Measurements from ENCODE around the gene KDM7A. TPM values are rescaled to one million over a fixed set of nuclear protein-coding genes. Genes with fewer than 3 reads are reported as not detected.

Gene KDM7A
- polyA plus RNA-seq, 2 donors: 4.0 to 6.6 TPM

GRCh38 chr7:140215281-140215680 lies 38.5 kb upstream of the KDM7A start:
- Histone ChIP-seq H3K4me1 (ENCODE audit: control insufficient read depth in 2 of 2, insufficient read depth in 2 of 2, low read length in 1 of 2) (peaks cover 0 to 11% of the 10 kb centered on the region in 2 donors), H3K4me3 (ENCODE audit: low read depth in 1 of 2, low read length in 2 of 2) (no peak overlapping the region), H3K27ac (ENCODE audit: low read depth in 2 of 2, low read length in 1 of 2) (no peak overlapping the region), H3K9me3 (ENCODE audit: control insufficient read depth in 2 of 2, insufficient read depth in 1 of 2, low read depth in 1 of 2, low read length in 1 of 2) (no peaks in the 10 kb centered on the region), H3K27me3 (ENCODE audit: control insufficient read depth in 1 of 2, insufficient read depth in 2 of 2, low read length in 2 of 2) (no peaks in the 10 kb centered on the region), H3K36me3 (ENCODE audit: control insufficient read depth in 2 of 2, insufficient read depth in 2 of 2, low read length in 1 of 2) (no peaks in the 10 kb centered on the region)
- 80 to 89% methylated on average over 3 of the region's 3 CpGs for WGBS, 2 donors

- Histone ChIP-seq H3K4me1 (ENCODE audit: control insufficient read depth in 2 of 2, insufficient read depth in 2 of 2, low read length in 1 of 2) (peaks cover 0 to 15% of the 10 kb centered on the region in 2 donors), H3K27ac (ENCODE audit: low read depth in 2 of 2, low read length in 1 of 2) (peak overlapping the region; percentile 65 to 88), H3K36me3 (ENCODE audit: control insufficient read depth in 2 of 2, insufficient read depth in 2 of 2, low read length in 1 of 2) (no peaks in the 10 kb centered on the region), H3K4me3 (ENCODE audit: low read depth in 1 of 2, low read length in 2 of 2) (no peak overlapping the region), H3K27me3 (ENCODE audit: control insufficient read depth in 1 of 2, insufficient read depth in 2 of 2, low read length in 2 of 2) (no peaks in the 10 kb centered on the region), H3K9me3 (ENCODE audit: control insufficient read depth in 2 of 2, insufficient read depth in 1 of 2, low read depth in 1 of 2, low read length in 1 of 2) (no peaks in the 10 kb centered on the region)
- 41 to 42% methylated on average over 3 of the region's 3 CpGs for WGBS, 2 donors
Measured at GRCh38 chr7:140214075-140214684, 37.4 kb upstream of the KDM7A start.

- no peaks in the 10 kb centered on the region for H3K9me3 ChIP-seq (ENCODE audit: control insufficient read depth in 2 of 2, insufficient read depth in 1 of 2, low read depth in 1 of 2, low read length in 1 of 2)
- no peaks in the 10 kb centered on the region for H3K27me3 ChIP-seq (ENCODE audit: control insufficient read depth in 1 of 2, insufficient read depth in 2 of 2, low read length in 2 of 2)
- H3K27ac ChIP-seq (ENCODE audit: low read depth in 2 of 2, low read length in 1 of 2): peak overlapping the region; percentile 65 to 88
- H3K4me1 ChIP-seq (ENCODE audit: control insufficient read depth in 2 of 2, insufficient read depth in 2 of 2, low read length in 1 of 2): peaks cover 0 to 15% of the 10 kb centered on the region in 2 donors
- H3K36me3 ChIP-seq (ENCODE audit: control insufficient read depth in 2 of 2, insufficient read depth in 2 of 2, low read length in 1 of 2): no peaks in the 10 kb centered on the region
- H3K4me3 ChIP-seq (ENCODE audit: low read depth in 1 of 2, low read length in 2 of 2): no peak overlapping the region
- 70 to 77% methylated on average over 3 of the region's 3 CpGs for WGBS, 2 donors
Measured at GRCh38 chr7:140213684-140214074, 36.9 kb upstream of the KDM7A start.

DNA sequence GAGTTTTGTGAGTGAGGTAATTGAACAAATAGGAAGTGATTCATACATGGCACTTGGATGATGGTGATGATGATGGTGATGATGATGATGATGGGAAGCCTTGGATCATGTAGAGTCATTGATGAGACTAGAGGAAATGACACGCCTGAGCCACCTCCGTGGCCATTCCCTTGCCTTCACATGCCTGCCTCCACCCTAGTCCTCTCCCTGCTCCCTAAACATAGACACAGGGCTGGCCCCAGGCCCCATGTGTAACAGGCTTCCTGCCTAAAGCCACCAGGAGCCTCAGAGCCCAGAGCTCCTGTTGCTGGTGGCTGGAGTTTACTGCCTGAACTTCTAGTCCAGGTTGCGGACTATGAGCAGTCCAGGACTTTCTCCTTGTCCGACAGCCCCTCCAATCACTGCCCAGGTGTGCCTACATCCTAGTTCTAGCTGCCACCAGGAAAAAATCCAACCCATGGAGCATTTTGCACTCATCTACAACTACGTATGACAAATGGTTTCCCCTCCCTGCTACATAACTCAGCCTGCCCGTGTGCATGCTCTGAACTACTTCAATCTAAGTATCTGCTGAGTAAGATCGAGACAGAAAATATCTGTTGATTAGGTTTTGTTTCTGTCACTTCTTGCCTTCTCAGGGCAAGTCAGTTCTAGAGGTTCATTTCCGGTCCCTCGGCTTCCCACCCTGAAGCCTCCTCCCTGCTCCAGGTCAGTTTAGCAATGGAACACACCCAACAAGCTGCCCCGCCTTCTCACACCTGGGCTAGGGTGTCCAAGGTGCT lies 35.5 kb upstream of the KDM7A start:
- peaks cover 0 to 15% of the 10 kb centered on the region in 2 donors for H3K4me1 ChIP-seq (ENCODE audit: control insufficient read depth in 2 of 2, insufficient read depth in 2 of 2, low read length in 1 of 2)
- peak overlapping the region; percentile 76 to 84 for H3K27ac ChIP-seq (ENCODE audit: low read depth in 2 of 2, low read length in 1 of 2)
- H3K27me3 ChIP-seq (ENCODE audit: control insufficient read depth in 1 of 2, insufficient read depth in 2 of 2, low read length in 2 of 2): no peaks in the 10 kb centered on the region
- H3K9me3 ChIP-seq (ENCODE audit: control insufficient read depth in 2 of 2, insufficient read depth in 1 of 2, low read depth in 1 of 2, low read length in 1 of 2): no peaks in the 10 kb centered on the region
- H3K36me3 ChIP-seq (ENCODE audit: control insufficient read depth in 2 of 2, insufficient read depth in 2 of 2, low read length in 1 of 2): no peaks in the 10 kb centered on the region
- WGBS, 2 donors: 51 to 57% methylated on average over 10 of the region's 10 CpGs
- H3K4me3 ChIP-seq (ENCODE audit: low read depth in 1 of 2, low read length in 2 of 2): no peak overlapping the region

- Histone ChIP-seq H3K36me3 (ENCODE audit: control insufficient read depth in 2 of 2, insufficient read depth in 2 of 2, low read length in 1 of 2) (no peaks in the 10 kb centered on the region), H3K9me3 (ENCODE audit: control insufficient read depth in 2 of 2, insufficient read depth in 1 of 2, low read depth in 1 of 2, low read length in 1 of 2) (no peaks in the 10 kb centered on the region), H3K4me1 (ENCODE audit: control insufficient read depth in 2 of 2, insufficient read depth in 2 of 2, low read length in 1 of 2) (peaks cover 0 to 15% of the 10 kb centered on the region in 2 donors), H3K4me3 (ENCODE audit: low read depth in 1 of 2, low read length in 2 of 2) (no peak overlapping the region), H3K27me3 (ENCODE audit: control insufficient read depth in 1 of 2, insufficient read depth in 2 of 2, low read length in 2 of 2) (no peaks in the 10 kb centered on the region), H3K27ac (ENCODE audit: low read depth in 2 of 2, low read length in 1 of 2) (no peak overlapping the region)
- 92 to 94% methylated on average over 4 of the region's 4 CpGs for WGBS, 2 donors
Measured at GRCh38 chr7:140211698-140212097, 34.9 kb upstream of the KDM7A start.

- Histone ChIP-seq H3K4me3 (ENCODE audit: low read depth in 1 of 2, low read length in 2 of 2) (no peak overlapping the region), H3K36me3 (ENCODE audit: control insufficient read depth in 2 of 2, insufficient read depth in 2 of 2, low read length in 1 of 2) (no peaks in the 10 kb centered on the region), H3K27ac (ENCODE audit: low read depth in 2 of 2, low read length in 1 of 2) (no peak overlapping the region), H3K4me1 (ENCODE audit: control insufficient read depth in 2 of 2, insufficient read depth in 2 of 2, low read length in 1 of 2) (peaks cover 0 to 15% of the 10 kb centered on the region in 2 donors), H3K27me3 (ENCODE audit: control insufficient read depth in 1 of 2, insufficient read depth in 2 of 2, low read length in 2 of 2) (no peaks in the 10 kb centered on the region), H3K9me3 (ENCODE audit: control insufficient read depth in 2 of 2, insufficient read depth in 1 of 2, low read depth in 1 of 2, low read length in 1 of 2) (no peaks in the 10 kb centered on the region)
- 80 to 83% methylated on average over 17 of the region's 17 CpGs for WGBS, 2 donors
Measured at GRCh38 chr7:140209866-140210609, 33.3 kb upstream of the KDM7A start.

DNA sequence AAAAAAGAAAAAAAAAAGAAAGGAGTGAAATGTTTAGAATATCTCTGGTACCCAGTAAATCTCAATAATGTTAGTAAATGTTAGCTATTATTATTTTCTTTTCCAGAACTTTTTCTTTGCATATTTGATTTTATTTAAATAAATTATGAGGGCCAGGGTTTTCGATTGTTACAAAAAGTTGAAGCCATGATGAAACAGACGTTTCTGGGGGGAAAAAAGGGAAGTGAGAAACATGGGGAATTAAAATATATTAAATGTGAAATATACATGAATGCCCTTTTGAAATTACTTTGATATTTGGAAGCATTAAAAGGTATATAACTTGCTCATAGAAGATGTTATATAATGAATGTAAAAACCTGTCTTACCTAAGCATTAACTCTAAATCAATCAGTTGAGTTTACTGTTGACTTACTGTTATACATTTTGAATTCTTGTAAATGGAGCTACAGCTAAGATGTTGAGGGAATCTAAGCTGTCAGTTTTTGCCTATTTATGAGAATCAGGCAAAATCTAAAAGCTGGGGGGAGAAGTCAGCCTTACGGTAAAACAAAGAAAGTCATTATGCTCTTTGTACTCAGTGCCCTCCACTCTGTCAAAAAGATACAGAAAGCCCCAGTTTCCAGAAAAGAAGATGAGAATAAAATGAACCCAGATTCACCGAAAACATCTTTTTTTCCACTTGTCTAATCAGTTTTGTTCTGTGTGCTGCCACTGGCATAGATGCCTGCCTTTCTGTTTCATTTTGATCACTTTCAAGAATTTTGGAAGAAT lies 30.0 kb upstream of the KDM7A start:
- 78 to 83% methylated on average over 4 of the region's 4 CpGs for WGBS, 2 donors
- Histone ChIP-seq H3K9me3 (ENCODE audit: control insufficient read depth in 2 of 2, insufficient read depth in 1 of 2, low read depth in 1 of 2, low read length in 1 of 2) (no peaks in the 10 kb centered on the region), H3K4me1 (ENCODE audit: control insufficient read depth in 2 of 2, insufficient read depth in 2 of 2, low read length in 1 of 2) (peaks cover 0 to 4% of the 10 kb centered on the region in 2 donors), H3K4me3 (ENCODE audit: low read depth in 1 of 2, low read length in 2 of 2) (no peak overlapping the region), H3K36me3 (ENCODE audit: control insufficient read depth in 2 of 2, insufficient read depth in 2 of 2, low read length in 1 of 2) (no peaks in the 10 kb centered on the region), H3K27me3 (ENCODE audit: control insufficient read depth in 1 of 2, insufficient read depth in 2 of 2, low read length in 2 of 2) (no peaks in the 10 kb centered on the region), H3K27ac (ENCODE audit: low read depth in 2 of 2, low read length in 1 of 2) (no peak overlapping the region)

DNA sequence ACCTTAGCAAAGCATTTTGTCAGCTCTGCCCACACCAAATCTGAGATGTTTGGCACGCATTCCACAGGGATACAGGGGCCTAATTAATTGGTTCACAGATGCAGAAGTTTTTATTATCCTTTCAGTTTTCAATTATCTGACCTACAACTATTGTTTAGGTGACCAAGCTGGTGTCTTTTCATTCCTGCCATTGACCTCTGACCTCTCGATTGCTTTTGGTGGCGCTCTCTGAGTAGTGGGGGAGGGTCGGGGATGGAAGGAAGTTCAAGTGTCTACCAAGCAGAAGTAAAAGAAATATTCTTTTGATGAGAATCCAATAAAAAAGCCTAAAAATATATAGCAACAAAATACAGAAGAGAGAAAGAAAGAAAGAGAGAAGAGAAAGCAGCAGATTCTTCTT lies 28.8 kb upstream of the KDM7A start:
- whole genome bisulfite sequencing, 2 donors: 75 to 82% methylated on average over 4 of the region's 4 CpGs

GRCh38 chr7:140203556-140203955 lies 26.8 kb upstream of the KDM7A start:
- Histone ChIP-seq H3K27me3 (ENCODE audit: control insufficient read depth in 1 of 2, insufficient read depth in 2 of 2, low read length in 2 of 2) (no peaks in the 10 kb centered on the region), H3K4me3 (ENCODE audit: low read depth in 1 of 2, low read length in 2 of 2) (no peak overlapping the region), H3K4me1 (ENCODE audit: control insufficient read depth in 2 of 2, insufficient read depth in 2 of 2, low read length in 1 of 2) (no peaks in the 10 kb centered on the region), H3K36me3 (ENCODE audit: control insufficient read depth in 2 of 2, insufficient read depth in 2 of 2, low read length in 1 of 2) (no peaks in the 10 kb centered on the region), H3K27ac (ENCODE audit: low read depth in 2 of 2, low read length in 1 of 2) (no peak overlapping the region), H3K9me3 (ENCODE audit: control insufficient read depth in 2 of 2, insufficient read depth in 1 of 2, low read depth in 1 of 2, low read length in 1 of 2) (no peaks in the 10 kb centered on the region)

More for the DNA sequence above, 28.8 kb upstream of the KDM7A start:
- no peak overlapping the region for H3K27ac ChIP-seq (ENCODE audit: low read depth in 2 of 2, low read length in 1 of 2)
- H3K36me3 ChIP-seq (ENCODE audit: control insufficient read depth in 2 of 2, insufficient read depth in 2 of 2, low read length in 1 of 2): no peaks in the 10 kb centered on the region
- no peaks in the 10 kb centered on the region for H3K9me3 ChIP-seq (ENCODE audit: control insufficient read depth in 2 of 2, insufficient read depth in 1 of 2, low read depth in 1 of 2, low read length in 1 of 2)
- H3K4me1 ChIP-seq (ENCODE audit: control insufficient read depth in 2 of 2, insufficient read depth in 2 of 2, low read length in 1 of 2): peaks cover 0 to 4% of the 10 kb centered on the region in 2 donors
- H3K27me3 ChIP-seq (ENCODE audit: control insufficient read depth in 1 of 2, insufficient read depth in 2 of 2, low read length in 2 of 2): no peaks in the 10 kb centered on the region
- no peak overlapping the region for H3K4me3 ChIP-seq (ENCODE audit: low read depth in 1 of 2, low read length in 2 of 2)
